Mucosa of rectum (tissue), 2 donors: ENCODE results near the gene CCNB1IP1.
"Not testable (repeated sequence)": the region's sequence is repeated elsewhere in the genome, so short reads cannot be mapped to it uniquely, and the experiment has no call there.

ENCODE experiments used
- H3K27ac ChIP-seq, 2 donors: one replicate each; pipeline ENCODE4 v1.7.0; 2013; ENCODE audit warnings: inconsistent platforms in 2 of 2, low read depth in 2 of 2, low read length in 2 of 2
- H3K27me3 ChIP-seq, 2 donors: one replicate each; pipeline ENCODE4 v1.7.0; 2013; ENCODE audit warnings: low read length in 2 of 2; ENCODE audit not compliant: control insufficient read depth in 2 of 2, insufficient read depth in 2 of 2
- H3K36me3 ChIP-seq, 2 donors: one replicate each; pipeline ENCODE4 v1.7.0; 2013; ENCODE audit warnings: low read length in 2 of 2; ENCODE audit not compliant: control insufficient read depth in 2 of 2, insufficient read depth in 2 of 2
- H3K4me1 ChIP-seq, 2 donors: one replicate each; pipeline ENCODE4 v1.7.0; 2013; ENCODE audit warnings: low read length in 2 of 2, mild to moderate bottlenecking in 1 of 2; ENCODE audit not compliant: control insufficient read depth in 2 of 2, insufficient read depth in 2 of 2
- H3K4me3 ChIP-seq, 2 donors: one replicate each; pipeline ENCODE4 v1.7.0; 2013; ENCODE audit warnings: low read length in 2 of 2
- H3K9ac ChIP-seq, 2 donors: one replicate each; pipeline ENCODE4 v1.7.0; 2013; ENCODE audit warnings: low read length in 2 of 2, low read depth in 1 of 2, mild to moderate bottlenecking in 1 of 2
- H3K9me3 ChIP-seq, 2 donors: one replicate each; pipeline ENCODE4 v1.7.0; 2013; ENCODE audit warnings: low read length in 2 of 2; ENCODE audit not compliant: control insufficient read depth in 2 of 2
- donor health status: healthy.
- donor health status: Normal muscosa, but diverticular disease.

The CCNB1IP1 gene

DNA sequence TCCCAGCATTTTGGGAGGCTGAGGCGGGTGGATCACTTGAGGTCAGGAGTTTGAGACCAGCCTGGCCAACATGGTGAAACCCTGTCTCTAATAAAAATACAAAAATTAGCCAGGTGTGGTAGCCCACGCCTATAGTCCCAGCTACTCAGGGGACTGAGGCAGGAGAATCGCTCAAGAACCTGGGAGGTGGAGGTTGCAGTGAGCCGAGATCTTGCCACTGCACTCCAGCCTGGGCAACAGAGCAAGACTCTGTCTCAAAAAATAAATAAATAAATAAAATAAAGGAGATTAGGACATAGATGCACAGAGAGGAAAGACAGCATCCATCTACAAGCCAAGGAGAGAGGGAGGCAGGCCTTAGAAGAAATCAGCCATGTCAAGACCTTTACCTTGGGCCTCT is 8.0 kb upstream of the CCNB1IP1 start:
- not testable (repeated sequence) for H3K27ac ChIP-seq, H3K9ac ChIP-seq, H3K36me3 ChIP-seq

GRCh38 chr14:20334017-20334416 is 938 bp upstream of the CCNB1IP1 start:
- Histone ChIP-seq H3K9ac (no peak overlapping the region), H3K27ac (no peak overlapping the region), H3K36me3 (no peaks in the 10 kb centered on the region), H3K4me3 (no peak overlapping the region), H3K4me1 (peaks cover 7 to 9% of the 10 kb centered on the region in 2 donors), H3K27me3 (no peaks in the 10 kb centered on the region), H3K9me3 (no peaks in the 10 kb centered on the region)

More for the DNA sequence above, 8.0 kb upstream of the CCNB1IP1 start:
- H3K4me1 ChIP-seq, H3K9me3 ChIP-seq, H3K27me3 ChIP-seq, H3K4me3 ChIP-seq: not testable (repeated sequence)

- Histone ChIP-seq H3K4me1 (peaks cover 7 to 9% of the 10 kb centered on the region in 2 donors), H3K9me3 (no peaks in the 10 kb centered on the region), H3K27me3 (no peaks in the 10 kb centered on the region), H3K36me3 (no peaks in the 10 kb centered on the region), H3K27ac (peak overlapping the region; percentile 85 to 90), H3K9ac (peak overlapping the region; percentile 70 to 84), H3K4me3 (peak overlapping the region; percentile 74 to 88)
Observed at GRCh38 chr14:20333494-20333841, 389 bp upstream of the CCNB1IP1 start.

- H3K27ac ChIP-seq, result peak overlapping the region; percentile 85 to 90
- peak overlapping the region; percentile 74 to 88 for H3K4me3 ChIP-seq
- no peaks in the 10 kb centered on the region for H3K36me3 ChIP-seq
- H3K9me3 ChIP-seq, result no peaks in the 10 kb centered on the region
- H3K27me3 ChIP-seq, result no peaks in the 10 kb centered on the region
- H3K4me1 ChIP-seq, result peaks cover 7 to 12% of the 10 kb centered on the region in 2 donors
- peak overlapping the region; percentile 70 to 84 for H3K9ac ChIP-seq
Observed at GRCh38 chr14:20332431-20332787, 670 bp downstream of the CCNB1IP1 start.

DNA sequence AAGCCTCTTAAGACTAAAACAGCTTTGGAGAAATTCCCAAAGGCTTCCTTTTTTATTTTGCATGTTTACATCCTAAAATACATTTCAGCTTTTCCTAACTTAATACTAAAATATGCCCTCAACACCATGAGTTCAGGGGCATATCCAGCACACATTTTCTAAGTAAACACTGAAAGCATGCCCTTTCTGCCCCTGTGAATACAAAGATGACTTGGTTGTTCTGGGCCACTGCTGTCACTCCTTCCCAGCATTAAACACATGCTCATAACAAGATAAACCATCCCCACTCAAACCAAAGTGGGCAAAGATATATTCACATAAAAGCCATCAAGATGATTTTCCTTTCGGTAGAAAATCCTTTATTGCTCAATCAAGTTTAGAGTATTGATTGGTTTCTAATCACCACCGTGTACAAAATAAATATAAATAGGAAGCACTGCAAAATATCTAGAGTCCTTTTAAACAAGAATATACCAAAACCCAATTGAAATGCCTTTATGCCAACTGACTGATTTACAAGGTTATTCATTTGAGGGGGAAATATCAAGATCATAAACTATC is 1.9 kb downstream of the CCNB1IP1 start:
- Histone ChIP-seq H3K9ac (no peak overlapping the region), H3K27ac (no peak overlapping the region), H3K4me3 (no peak overlapping the region), H3K4me1 (peaks cover 7 to 13% of the 10 kb centered on the region in 2 donors), H3K36me3 (peaks cover 4 to 8% of the 10 kb centered on the region in 2 donors), H3K27me3 (no peaks in the 10 kb centered on the region), H3K9me3 (no peaks in the 10 kb centered on the region)

DNA sequence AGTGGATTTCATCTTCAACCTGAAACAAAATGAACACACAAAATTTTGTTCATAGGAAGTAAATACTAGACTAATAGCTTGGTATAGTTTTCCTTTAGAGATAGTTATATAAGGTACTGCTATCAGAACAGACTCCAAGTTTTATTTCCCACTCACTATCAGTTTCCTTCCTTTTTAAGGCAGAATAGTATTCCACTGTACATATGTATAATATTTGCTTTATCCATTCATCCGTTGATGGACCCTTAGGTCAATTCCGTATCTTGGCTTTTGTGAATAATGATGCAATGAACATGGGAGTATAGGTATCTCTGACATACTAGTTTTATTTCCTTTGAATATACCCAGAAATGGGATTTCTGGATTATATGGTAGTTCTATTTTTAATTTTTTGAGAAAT is 3.7 kb downstream of the CCNB1IP1 start:
- Histone ChIP-seq H3K36me3 (peaks cover 8 to 10% of the 10 kb centered on the region in 2 donors), H3K27ac (no peak overlapping the region), H3K4me1 (peaks cover 7 to 13% of the 10 kb centered on the region in 2 donors), H3K9me3 (no peaks in the 10 kb centered on the region), H3K9ac (no peak overlapping the region), H3K27me3 (no peaks in the 10 kb centered on the region), H3K4me3 (no peak overlapping the region)

- no peaks in the 10 kb centered on the region for H3K27me3 ChIP-seq
- H3K27ac ChIP-seq, result no peak overlapping the region
- peaks cover 8 to 10% of the 10 kb centered on the region in 2 donors for H3K36me3 ChIP-seq
- H3K4me1 ChIP-seq, result peaks cover 7 to 13% of the 10 kb centered on the region in 2 donors
- no peaks in the 10 kb centered on the region for H3K9me3 ChIP-seq
- H3K9ac ChIP-seq, result no peak overlapping the region
- no peak overlapping the region for H3K4me3 ChIP-seq
Observed at GRCh38 chr14:20328705-20329104, 4.4 kb downstream of the CCNB1IP1 start.

DNA sequence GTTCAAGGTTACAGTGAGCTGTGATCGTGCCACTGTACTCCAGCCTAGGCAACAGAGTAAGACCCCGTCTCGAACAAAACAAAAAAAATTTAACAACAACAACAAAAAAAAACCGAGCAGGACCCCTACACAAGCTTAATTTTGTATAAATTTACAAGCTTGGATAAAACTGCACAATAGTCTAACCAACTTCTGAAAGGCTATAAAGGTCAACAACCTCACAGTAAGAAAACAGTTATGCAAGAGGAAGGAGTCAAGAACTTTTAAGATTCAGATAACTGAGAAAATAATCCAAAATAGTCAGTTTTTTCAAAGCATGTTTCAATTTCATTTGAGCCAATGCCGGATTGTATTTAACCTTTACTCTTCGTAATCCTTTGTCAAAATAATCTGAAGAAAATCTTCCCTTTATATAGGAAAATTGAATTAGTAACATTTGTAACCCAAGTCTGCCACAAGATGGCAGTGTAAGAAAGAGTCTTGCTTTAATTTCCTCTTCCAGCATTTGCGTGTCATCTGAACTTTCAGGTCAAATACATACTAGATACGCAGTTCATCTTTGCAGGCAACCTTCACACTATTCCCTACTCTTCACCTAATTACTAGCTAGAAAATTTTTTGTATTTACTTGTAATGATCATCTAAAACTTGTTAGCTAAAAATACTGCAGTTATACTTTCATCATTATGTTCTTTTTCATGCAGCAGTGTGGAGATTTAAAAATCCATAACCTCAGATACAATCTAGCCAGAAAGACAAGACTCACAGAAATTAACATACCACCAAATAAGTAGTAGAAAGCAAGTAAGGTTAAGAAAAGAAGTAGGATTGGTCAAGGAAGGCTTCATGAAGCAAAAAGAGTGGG is 5.8 kb downstream of the CCNB1IP1 start:
- Histone ChIP-seq H3K4me3 (no peak overlapping the region), H3K36me3 (peaks cover 8 to 12% of the 10 kb centered on the region in 2 donors), H3K9me3 (no peaks in the 10 kb centered on the region), H3K27ac (no peak overlapping the region), H3K9ac (no peak overlapping the region), H3K4me1 (peaks cover 2 to 7% of the 10 kb centered on the region in 2 donors), H3K27me3 (no peaks in the 10 kb centered on the region)

DNA sequence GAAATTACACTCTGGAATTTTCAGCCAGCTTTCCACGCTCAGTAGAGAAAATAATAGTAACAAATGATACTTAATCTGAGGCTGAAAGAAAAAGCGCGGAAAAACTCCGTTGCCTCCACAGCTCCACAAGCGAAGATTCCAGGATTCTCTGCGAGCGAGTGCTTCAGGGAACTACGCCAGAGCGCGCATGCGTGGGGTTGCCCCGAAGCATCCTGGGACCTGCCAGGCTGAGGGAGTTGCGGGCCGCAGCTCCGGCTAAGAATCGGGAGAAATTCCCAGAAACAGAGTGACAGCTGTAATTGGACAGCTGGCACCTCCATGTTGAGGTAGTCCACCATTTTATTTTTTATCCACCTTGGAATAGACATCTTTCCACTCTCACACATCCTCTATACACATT is 15.4 kb downstream of the CCNB1IP1 start:
- no peaks in the 10 kb centered on the region for H3K4me1 ChIP-seq
- H3K27me3 ChIP-seq, result no peaks in the 10 kb centered on the region
- no peak overlapping the region for H3K9ac ChIP-seq
- H3K4me3 ChIP-seq, result no peak overlapping the region
- peaks cover 30 to 44% of the 10 kb centered on the region in 2 donors for H3K36me3 ChIP-seq
- H3K9me3 ChIP-seq, result no peaks in the 10 kb centered on the region
- no peak overlapping the region for H3K27ac ChIP-seq

- H3K4me1 ChIP-seq, result no peaks in the 10 kb centered on the region
- H3K9ac ChIP-seq, result no peak overlapping the region
- H3K36me3 ChIP-seq, result peaks cover 24 to 39% of the 10 kb centered on the region in 2 donors
- no peak overlapping the region for H3K4me3 ChIP-seq
- no peaks in the 10 kb centered on the region for H3K27me3 ChIP-seq
- H3K9me3 ChIP-seq, result no peaks in the 10 kb centered on the region
- no peak overlapping the region for H3K27ac ChIP-seq
Observed at GRCh38 chr14:20314026-20314425, 19.1 kb downstream of the CCNB1IP1 start.
